Measurements from ENCODE around the gene TTC1.
A peak's percentile ranks its signal among the peaks of the same experiment; 100 is the strongest.

TTC1 gene

GRCh38 chr5:160076997-160077396 is 68.1 kb downstream of the TTC1 start:
- no peak for FAIRE-seq
- no peak for DNase-seq (ENCODE audit: extremely low spot score, insufficient read length, low read depth)

- FAIRE-seq (no peak), DNase-seq (ENCODE audit: extremely low spot score, insufficient read length, low read depth) (no peak)
These were observed 70.8 kb downstream of the TTC1 start for GRCh38 chr5:160079753-160080152.

GRCh38 chr5:160081495-160081894 is 72.6 kb downstream of the TTC1 start:
- FAIRE-seq (no peak), DNase-seq (ENCODE audit: extremely low spot score, insufficient read length, low read depth) (no peak)

GRCh38 chr5:160082614-160083500 is 73.9 kb downstream of the TTC1 start:
- no peak for DNase-seq (ENCODE audit: extremely low spot score, insufficient read length, low read depth)

GRCh38 chr5:160083501-160083900 is 74.6 kb downstream of the TTC1 start:
- FAIRE-seq (no peak), DNase-seq (ENCODE audit: extremely low spot score, insufficient read length, low read depth) (no peak)

More at GRCh38 chr5:160082614-160083500, 73.9 kb downstream of the TTC1 start:
- no peak for FAIRE-seq

GRCh38 chr5:160084144-160084543 is 75.2 kb downstream of the TTC1 start:
- no peak for FAIRE-seq
- DNase-seq (ENCODE audit: extremely low spot score, insufficient read length, low read depth) = no peak

GRCh38 chr5:160087199-160087598 is 78.3 kb downstream of the TTC1 start:
- FAIRE-seq (no peak), DNase-seq (ENCODE audit: extremely low spot score, insufficient read length, low read depth) (no peak)

- DNase-seq (ENCODE audit: extremely low spot score, insufficient read length, low read depth) = no peak
- no peak for FAIRE-seq
These were observed 79.9 kb downstream of the TTC1 start for GRCh38 chr5:160088805-160089204.

- FAIRE-seq (peak; percentile 9), DNase-seq (ENCODE audit: extremely low spot score, insufficient read length, low read depth) (no peak)
These were observed 80.6 kb downstream of the TTC1 start for GRCh38 chr5:160089531-160089930.

- DNase-seq (ENCODE audit: extremely low spot score, insufficient read length, low read depth) (no peak), FAIRE-seq (no peak)
These were observed 81.1 kb downstream of the TTC1 start for GRCh38 chr5:160090059-160090458.

GRCh38 chr5:160092514-160092913 is 83.6 kb downstream of the TTC1 start:
- FAIRE-seq = peak; percentile 49
- no peak for DNase-seq (ENCODE audit: extremely low spot score, insufficient read length, low read depth)

- FAIRE-seq (peak; percentile 92), DNase-seq (ENCODE audit: extremely low spot score, insufficient read length, low read depth) (no peak)
These were observed 84.2 kb downstream of the TTC1 start for GRCh38 chr5:160092960-160093707.

GRCh38 chr5:160096178-160096577 is 87.2 kb downstream of the TTC1 start:
- no peak for FAIRE-seq
- no peak for DNase-seq (ENCODE audit: extremely low spot score, insufficient read length, low read depth)

- no peak for FAIRE-seq
- no peak for DNase-seq (ENCODE audit: extremely low spot score, insufficient read length, low read depth)
These were observed 89.1 kb downstream of the TTC1 start for GRCh38 chr5:160097991-160098390.

GRCh38 chr5:160105686-160106360 is 96.9 kb downstream of the TTC1 start:
- no peak for DNase-seq (ENCODE audit: extremely low spot score, insufficient read length, low read depth)
- peak; percentile 81 for FAIRE-seq

GRCh38 chr5:160108124-160108523 is 99.2 kb downstream of the TTC1 start:
- FAIRE-seq = no peak
- no peak for DNase-seq (ENCODE audit: extremely low spot score, insufficient read length, low read depth)
